Germinal center (tissue), 1 donor: ENCODE measurements around the gene RXRA.

Experiments
- DNase-seq: peaks from one replicate; pipeline ENCODE4 v3.0.0; 2012; ENCODE audit warnings: mixed read lengths, low spot score

The RXRA gene

GRCh38 chr9:134369416-134370212, 43.4 kb downstream of the RXRA start:
- DNase-seq: no peak

GRCh38 chr9:134370213-134370492, 43.9 kb downstream of the RXRA start:
- DNase-seq: no peak

- DNase-seq: no peak
Observed at GRCh38 chr9:134370638-134371037, 44.4 kb downstream of the RXRA start.

GRCh38 chr9:134371731-134372130, 45.5 kb downstream of the RXRA start:
- no peak for DNase-seq

GRCh38 chr9:134372581-134373267, 46.5 kb downstream of the RXRA start:
- no peak for DNase-seq

- no peak for DNase-seq
Observed at GRCh38 chr9:134373269-134373668, 47.0 kb downstream of the RXRA start.

GRCh38 chr9:134373953-134374300, 47.7 kb downstream of the RXRA start:
- DNase-seq: no peak

- no peak for DNase-seq
Observed at GRCh38 chr9:134374301-134375010, 48.2 kb downstream of the RXRA start.

GRCh38 chr9:134375011-134375390, 48.7 kb downstream of the RXRA start:
- no peak for DNase-seq

GRCh38 chr9:134375430-134376385, 49.5 kb downstream of the RXRA start:
- no peak for DNase-seq

GRCh38 chr9:134376386-134377142, 50.3 kb downstream of the RXRA start:
- DNase-seq: no peak

- DNase-seq: no peak
Observed at GRCh38 chr9:134377143-134377484, 50.9 kb downstream of the RXRA start.

GRCh38 chr9:134377976-134378375, 51.7 kb downstream of the RXRA start:
- no peak for DNase-seq

GRCh38 chr9:134378901-134379338, 52.7 kb downstream of the RXRA start:
- DNase-seq: no peak

- no peak for DNase-seq
Observed at GRCh38 chr9:134379831-134380365, 53.6 kb downstream of the RXRA start.

GRCh38 chr9:134380542-134381271, 54.5 kb downstream of the RXRA start:
- no peak for DNase-seq

GRCh38 chr9:134381272-134381661, 55.0 kb downstream of the RXRA start:
- DNase-seq: no peak

- DNase-seq: peak; percentile 46
Observed at GRCh38 chr9:134381671-134382516, 55.6 kb downstream of the RXRA start.

- DNase-seq: no peak
Observed at GRCh38 chr9:134382733-134383132, 56.5 kb downstream of the RXRA start.

GRCh38 chr9:134383148-134383547, 56.9 kb downstream of the RXRA start:
- DNase-seq: no peak
